Upper lobe of left lung (tissue), 6 donors: Measurements from ENCODE around the gene SEPTIN8. TPM values are rescaled to one million over a fixed set of nuclear protein-coding genes. Genes with fewer than 3 reads are reported as not detected.

Experiments used
- ATAC-seq, 2 donors: fragments of 200-7000 bp; cut with Tn5 transposase; one replicate each; pipeline ENCODE4 v1.9.1; 2022; ENCODE audit warnings: mild to moderate bottlenecking in 2 of 2, moderate library complexity in 2 of 2; ENCODE audit not compliant: low FRiP score in 2 of 2
- DNase-seq, 2 donors: peaks; one replicate each; pipeline ENCODE4 v3.0.0-alpha.2; 2019 to 2020
- H3K27ac ChIP-seq, 4 donors: fragments of 200-600 bp; sonication (generic); one replicate each; pipeline ENCODE4 v1.5.1; 2016 to 2019
- H3K27me3 ChIP-seq, 4 donors: fragments of 200-600 bp; sonication (generic); one replicate each; pipeline ENCODE4 v1.5.1; 2017 to 2019
- H3K36me3 ChIP-seq, 4 donors: fragments of 200-600 bp; sonication (generic); one replicate each; pipeline ENCODE4 v1.5.1; 2016 to 2019
- H3K4me1 ChIP-seq, 4 donors: fragments of 200-600 bp; sonication (generic); one replicate each; pipeline ENCODE4 v1.5.1; 2018 to 2019
- H3K4me3 ChIP-seq, 4 donors: fragments of 200-600 bp; sonication (generic); one replicate each; pipeline ENCODE4 v1.5.1; 2017 to 2019; ENCODE audit warnings: mild to moderate bottlenecking in 2 of 4, moderate library complexity in 1 of 4
- H3K9me3 ChIP-seq, 4 donors: fragments of 200-600 bp; sonication (generic); one replicate each; pipeline ENCODE4 v1.5.1; 2018 to 2019
- CTCF ChIP-seq, 6 experiments: fragments of 450-650 bp in 4 of 6; fragments of 200-600 bp in 2 of 6; sonication (generic) in 2 of 6; IDR thresholded peaks; one replicate each; pipeline ENCODE4 v1.5.1; 2016 to 2019; ENCODE audit warnings: antibody characterized with exemption in 6 of 6
- EP300 ChIP-seq, 4 donors: sonication (generic); formaldehyde crosslinking; IDR thresholded peaks; one replicate each; pipeline ENCODE4 v1.5.1; 2017; ENCODE audit warnings: antibody characterized with exemption in 4 of 4, control low read depth in 2 of 4
- POLR2A ChIP-seq, 4 donors: fragments of 450-650 bp; IDR thresholded peaks; one replicate each; pipeline ENCODE4 v1.5.1; 2016 to 2017; ENCODE audit warnings: antibody characterized with exemption in 4 of 4, mild to moderate bottlenecking in 2 of 4
- POLR2AphosphoS5 ChIP-seq, 2 donors: sonication (generic); formaldehyde crosslinking; IDR thresholded peaks; one replicate each; pipeline ENCODE4 v1.5.1; 2017; ENCODE audit warnings: antibody characterized with exemption in 2 of 2
- WGBS, 2 donors: methylation state at CpG; one replicate each; pipeline ENCODE4 v1.1.5; 2017 to 2018; 5-methylcytosine and 5-hydroxymethylcytosine counted together
- total RNA-seq, 6 donors: library from RNA; depleted of rRNA in 4 of 6; stranded (reverse); fragments of >200 nt in 4 of 6; gene quantifications; one replicate each; pipeline versions ENCODE4 v1.1.0 to v1.2.1, GENCODE V29; 2016 to 2021
- donor health status: DM: no; HTN: no; CAD: no; lungs with moderate emphysema.
- donor health status: DM: no; HTN: yes; CAD: no; lungs with severe emphysema.

SEPTIN8 gene
- total RNA-seq, 6 donors from 2014 or later = 26.3 to 41.5 (median 31.5) TPM

- TF ChIP-seq EP300 (IDR thresholded peaks at IDR 0.05) (no peak), CTCF (IDR thresholded peaks at IDR 0.05) (no peak), POLR2AphosphoS5 (IDR thresholded peaks at IDR 0.05) (no peak), POLR2A (IDR thresholded peaks at IDR 0.05) (no peak)
- ATAC-seq (no peak), DNase-seq (no peak)
- Histone ChIP-seq H3K27ac (no peak overlapping the region), H3K36me3 (peaks cover 0 to 19% (median 10%) of the 10 kb centered on the region in 4 donors), H3K9me3 (no peaks in the 10 kb centered on the region), H3K4me3 (no peak overlapping the region), H3K27me3 (no peaks in the 10 kb centered on the region), H3K4me1 (no peaks in the 10 kb centered on the region)
- 96 to 98% methylated on average over 4 of the region's 4 CpGs for WGBS, 2 donors
These were observed 22.9 kb downstream of the SEPTIN8 start for GRCh38 chr5:132754111-132754510.

- 75 to 83% methylated on average over 1 to 2 of the region's 2 CpGs for WGBS, 2 donors
- H3K4me3 ChIP-seq = no peak overlapping the region
- ATAC-seq (no peak), DNase-seq (no peak)
- no peaks in the 10 kb centered on the region for H3K4me1 ChIP-seq
- H3K36me3 ChIP-seq = peaks cover 0 to 11% (median 4%) of the 10 kb centered on the region in 4 donors
- no peaks in the 10 kb centered on the region for H3K27me3 ChIP-seq
- TF ChIP-seq EP300 (IDR thresholded peaks at IDR 0.05) (no peak), CTCF (IDR thresholded peaks at IDR 0.05) (no peak), POLR2A (IDR thresholded peaks at IDR 0.05) (no peak), POLR2AphosphoS5 (IDR thresholded peaks at IDR 0.05) (no peak)
- no peaks in the 10 kb centered on the region for H3K9me3 ChIP-seq
- no peak overlapping the region for H3K27ac ChIP-seq
These were observed 23.7 kb downstream of the SEPTIN8 start for GRCh38 chr5:132753135-132753987.

GRCh38 chr5:132752581-132753125 is 24.4 kb downstream of the SEPTIN8 start:
- DNase-seq (no peak), ATAC-seq (no peak)
- 86 to 95% methylated on average over 1 of the region's 1 CpG for WGBS, 2 donors
- TF ChIP-seq EP300 (IDR thresholded peaks at IDR 0.05) (no peak), CTCF (IDR thresholded peaks at IDR 0.05) (no peak), POLR2A (IDR thresholded peaks at IDR 0.05) (no peak), POLR2AphosphoS5 (IDR thresholded peaks at IDR 0.05) (no peak)
- H3K4me3 ChIP-seq = no peak overlapping the region
- no peaks in the 10 kb centered on the region for H3K9me3 ChIP-seq
- peaks cover under 1 to 5% (median 2%) of the 10 kb centered on the region in 4 donors for H3K4me1 ChIP-seq
- H3K36me3 ChIP-seq = peaks cover 0 to 4% (median 2%) of the 10 kb centered on the region in 4 donors
- no peak overlapping the region for H3K27ac ChIP-seq
- H3K27me3 ChIP-seq = peaks cover 0 to 4% (median 1%) of the 10 kb centered on the region in 4 donors

DNA sequence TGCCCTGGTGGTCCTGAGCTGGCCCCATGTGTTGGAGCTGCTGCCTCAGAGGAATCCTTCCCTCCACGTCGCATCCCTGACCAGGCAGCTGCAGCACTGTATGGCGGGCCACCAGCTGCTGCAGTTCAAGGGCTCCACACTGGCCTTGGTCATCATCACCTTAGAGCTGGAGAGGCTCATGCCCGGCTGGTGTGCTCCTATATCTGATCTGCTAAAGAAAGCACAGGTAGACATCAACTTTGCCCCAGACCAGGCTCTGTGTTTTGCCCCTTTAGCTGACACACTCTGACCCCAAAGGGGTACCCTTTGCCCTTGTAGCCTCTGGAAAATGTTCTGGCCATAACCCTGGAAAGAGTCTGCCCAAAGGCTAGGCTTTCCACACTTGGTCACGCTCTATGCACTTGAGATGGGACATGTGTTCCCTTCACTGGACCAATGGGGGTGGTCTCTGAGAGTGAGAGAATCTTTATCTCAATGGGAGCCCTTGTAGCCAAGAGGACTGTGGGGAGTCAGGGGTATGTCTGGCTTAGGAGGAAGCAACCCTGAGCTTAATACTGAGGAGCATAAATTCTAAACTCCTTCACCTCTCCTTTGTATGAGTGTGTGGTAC is 25.0 kb downstream of the SEPTIN8 start:
- Histone ChIP-seq H3K4me1 (peaks cover 4 to 11% (median 7%) of the 10 kb centered on the region in 4 donors), H3K36me3 (no peaks in the 10 kb centered on the region), H3K9me3 (no peaks in the 10 kb centered on the region), H3K4me3 (no peak overlapping the region), H3K27ac (no peak overlapping the region), H3K27me3 (peaks cover 0 to 10% (median 7%) of the 10 kb centered on the region in 4 donors)
- TF ChIP-seq POLR2AphosphoS5 (IDR thresholded peaks at IDR 0.05) (no peak), POLR2A (IDR thresholded peaks at IDR 0.05) (no peak), CTCF (IDR thresholded peaks at IDR 0.05) (no peak), EP300 (IDR thresholded peaks at IDR 0.05) (no peak)
- ATAC-seq (no peak), DNase-seq (no peak)
- whole genome bisulfite sequencing, 2 donors = 95 to 96% methylated on average over 4 to 5 of the region's 5 CpGs
